A549 (cell line): ENCODE measurements around the gene SBK2. TPM values are rescaled to one million over a fixed set of nuclear protein-coding genes. Genes with fewer than 3 reads are reported as not detected.
A peak's percentile ranks its signal among the peaks of the same experiment; 100 is the strongest.

Source experiments
- ATAC-seq, 2 experiments: fragments of 200-7000 bp in 1 of 2; fragments of >200 bp in 1 of 2; cut with Nextera tagmentation in 1 of 2; cut with Tn5 transposase in 1 of 2; 3 replicates each; pipeline versions ENCODE4 v1.8.0 to v1.9.1; 2018 to 2020; ENCODE audit warnings: mild to moderate bottlenecking in 1 of 2, moderate library complexity in 1 of 2
- CTCF ChIA-PET: fragments of 300-600 bp; sonication (Branson Sonifier 250); formaldehyde crosslinking; extraction: SDS; loops from one replicate; lab custom pipeline; 2021; ENCODE audit warnings: antibody characterized with exemption, inconsistent platforms; lab: Yijun Ruan, JAX
- POLR2A ChIA-PET: fragments of 350-600 bp; formaldehyde crosslinking; extraction: SDS; loops from one replicate; lab custom pipeline; 2021; ENCODE audit warnings: antibody characterized with exemption, inconsistent platforms; lab: Yijun Ruan, JAX
- DNase-seq, 2 experiments: peaks; one replicate each; pipeline versions ENCODE4 v3.0.0 to v3.0.0-alpha.2; 2011 to 2016; ENCODE audit warnings: low read depth in 1 of 2, low spot score in 1 of 2
- FAIRE-seq: peaks from 2 replicates; lab custom pipeline; 2011; peaks lifted over from hg19 to GRCh38; lab: Jason Lieb, UNC
- H3K27ac ChIP-seq, 2 experiments: fragments of >200 bp; sonication (Bioruptor Twin); formaldehyde crosslinking; 3 replicates each; pipeline ENCODE4 v1.5.1; 2016 to 2017
- H3K4me1 ChIP-seq: fragments of >200 bp; sonication (Bioruptor Twin); formaldehyde crosslinking; 3 replicates; pipeline ENCODE4 v1.6.1; 2016
- H3K4me2 ChIP-seq: fragments of >200 bp; sonication (Bioruptor Twin); formaldehyde crosslinking; 3 replicates; pipeline ENCODE4 v1.6.1; 2016
- H3K4me3 ChIP-seq: fragments of >200 bp; sonication (Bioruptor Twin); formaldehyde crosslinking; 3 replicates; pipeline ENCODE4 v1.5.1; 2016
- H3K9me3 ChIP-seq: fragments of >200 bp; sonication (Bioruptor Twin); formaldehyde crosslinking; 3 replicates; pipeline ENCODE4 v1.6.1; 2016
- BCL3 ChIP-seq: fragments of >200 bp; sonication (Bioruptor Twin); formaldehyde crosslinking; IDR thresholded peaks from 3 replicates; pipeline ENCODE4 v1.6.1; 2016
- BHLHE40 ChIP-seq: IDR thresholded peaks from 2 replicates; pipeline ENCODE4 v1.6.1; 2012; ENCODE audit warnings: low read depth, low read length, inconsistent platforms
- CBX8 ChIP-seq: fragments of 200-600 bp; sonication (generic); IDR thresholded peaks from 2 replicates; pipeline ENCODE4 v1.6.1; 2016
- CEBPB ChIP-seq, 2 experiments: fragments of >200 bp in 1 of 2; sonication (Bioruptor Twin) in 1 of 2; formaldehyde crosslinking in 1 of 2; IDR thresholded peaks; 2 replicates each; pipeline ENCODE4 v1.6.1; 2012 to 2016
- CHD2 ChIP-seq: fragments of 150-350 bp; IDR thresholded peaks from 2 replicates; pipeline ENCODE4 v1.6.1; 2014; ENCODE audit warnings: low read length; ENCODE audit not compliant: partially characterized antibody
- CHD4 ChIP-seq: fragments of 200-600 bp; sonication (generic); IDR thresholded peaks from 2 replicates; pipeline ENCODE4 v1.6.1; 2016; ENCODE audit warnings: antibody characterized with exemption, mild to moderate bottlenecking, borderline replicate concordance
- CTCF ChIP-seq: fragments of >200 bp; sonication (Bioruptor Twin); formaldehyde crosslinking; IDR thresholded peaks from 3 replicates; pipeline ENCODE4 v1.5.1; 2016
- EHF ChIP-seq: fragments of 250-450 bp; sonication (Bioruptor Pico); IDR thresholded peaks from 2 replicates; pipeline ENCODE4 v1.5.0; 2020; ENCODE audit warnings: mild to moderate bottlenecking
- EHMT2 ChIP-seq: fragments of 200-600 bp; sonication (generic); IDR thresholded peaks from 2 replicates; pipeline ENCODE4 v1.6.1; 2016; ENCODE audit warnings: antibody characterized with exemption, low read depth, mild to moderate bottlenecking, moderate library complexity
- ESRRA ChIP-seq: fragments of 150-350 bp; IDR thresholded peaks from 2 replicates; pipeline ENCODE4 v1.6.1; 2014; ENCODE audit warnings: mild to moderate bottlenecking, low read length, borderline replicate concordance
- FOSB ChIP-seq: fragments of 250-450 bp; sonication (Bioruptor Pico); IDR thresholded peaks from 2 replicates; pipeline ENCODE4 v1.5.0; 2020; ENCODE audit warnings: mild to moderate bottlenecking, moderate library complexity
- GATA3 ChIP-seq: IDR thresholded peaks from 2 replicates; pipeline ENCODE4 v1.6.1; 2012; ENCODE audit warnings: borderline replicate concordance
- HDAC2 ChIP-seq: fragments of 200-600 bp; sonication (generic); IDR thresholded peaks from 2 replicates; pipeline ENCODE4 v1.6.1; 2016
- HMGXB4 ChIP-seq: fragments of 250-450 bp; sonication (Bioruptor Pico); IDR thresholded peaks from 2 replicates; pipeline ENCODE4 v1.5.0; 2021; ENCODE audit warnings: mild to moderate bottlenecking, moderate library complexity, borderline replicate concordance
- HOXB5 ChIP-seq: fragments of 250-450 bp; sonication (Bioruptor Pico); IDR thresholded peaks from 2 replicates; pipeline ENCODE4 v1.5.0; 2020; ENCODE audit warnings: mild to moderate bottlenecking, moderate library complexity
- JUN ChIP-seq, 2 experiments: fragments of >200 bp; sonication (Bioruptor Twin); formaldehyde crosslinking; IDR thresholded peaks; 2 replicates in 1 of 2; 3 replicates in 1 of 2; pipeline ENCODE4 v1.6.1; 2016 to 2017
- KDM1A ChIP-seq: fragments of 200-600 bp; sonication (generic); IDR thresholded peaks from 2 replicates; pipeline ENCODE4 v1.6.1; 2016; ENCODE audit warnings: low read depth, mild to moderate bottlenecking
- MAX ChIP-seq: IDR thresholded peaks from 2 replicates; pipeline ENCODE4 v1.6.1; 2012
- NFE2L2 ChIP-seq: fragments of 150-350 bp; conservative IDR thresholded peaks from 2 replicates; pipeline ENCODE4 v1.6.1; 2014; ENCODE audit warnings: low read length
- NR3C1 ChIP-seq: fragments of >200 bp; sonication (Bioruptor Twin); formaldehyde crosslinking; IDR thresholded peaks from 3 replicates; pipeline ENCODE4 v1.6.1; 2017
- PBX3 ChIP-seq: IDR thresholded peaks from 2 replicates; pipeline ENCODE4 v1.6.1; 2012
- PHF8 ChIP-seq: fragments of 200-600 bp; sonication (generic); IDR thresholded peaks from 2 replicates; pipeline ENCODE4 v1.6.1; 2016; ENCODE audit warnings: low read depth, mild to moderate bottlenecking, antibody characterized with exemption, moderate library complexity, borderline replicate concordance
- USF2 ChIP-seq: fragments of 450-650 bp; IDR thresholded peaks from 2 replicates; pipeline ENCODE4 v1.6.1; 2014; ENCODE audit warnings: antibody characterized with exemption
- ZFP36 ChIP-seq: fragments of 450-650 bp; IDR thresholded peaks from 2 replicates; pipeline ENCODE4 v1.6.1; 2014; ENCODE audit warnings: borderline replicate concordance; ENCODE audit not compliant: partially characterized antibody
- WGBS: methylation state at CpG from one replicate; pipeline ENCODE4 v1.1.6; 2017; ENCODE audit errors: missing lambda C conversion rate; 5-methylcytosine and 5-hydroxymethylcytosine counted together
- polyA plus RNA-seq, 4 experiments: library from polyadenylated mRNA; depleted of rRNA in 3 of 4; stranded (reverse); fragments of >200 nt; fragmentation: RNase III in 1 of 4; extraction: RNeasy Plus Mini Kit Qiagen cat#74134 plus additional on column Dnase treatment in 1 of 4; gene quantifications; 2 replicates in 3 of 4; 3 replicates in 1 of 4; pipeline ENCODE4 v1.2.3, GENCODE V29; 2011 to 2017

Gene SBK2
- polyA plus RNA-seq, 2 of the 4 experiments (the other 2 are of a cell fraction), result 0.89 to 1.1 TPM

GRCh38 chr19:55581823-55582223, 44.9 kb upstream of the SBK2 start:
- CTCF ChIA-PET, result interaction anchor here (1.0 to 3.0 kb wide), 8 partner anchors 25 to 86 kb away, joined by 3 to 20 read pairs (median 6); partner anchors contain the start of gene ZNF865
- Histone ChIP-seq H3K9me3 (no peaks in the 10 kb centered on the region), H3K4me3 (peak overlapping the region; percentile 96; the same call in 2 of the 3 replicates), H3K27ac (peak overlapping the region; percentile 99 to 100), H3K4me2 (peak overlapping the region; percentile 85), H3K4me1 (peaks cover 38% of the 10 kb centered on the region)
- POLR2A ChIA-PET, result interaction anchor here (1.1 to 2.7 kb wide), 6 partner anchors 18 to 62 kb away, joined by 4 to 22 read pairs (median 9); partner anchors contain the start of genes FIZ1, ZNF524 and ZNF865
- TF ChIP-seq PBX3 (peak; percentile 73; the same call in 1 of the 2 replicates), CHD4 (no peak), HMGXB4 (CRISPR knock-in tag) (no peak), HOXB5 (CRISPR knock-in tag) (peak; percentile 29; the same call in 1 of the 2 replicates), ESRRA (no peak), CBX8 (no peak), GATA3 (peak; percentile 73; the same call in 1 of the 2 replicates), FOSB (CRISPR knock-in tag) (no peak), ZFP36 (no peak), PHF8 (no peak), CHD2 (no peak), EHF (no peak), CEBPB (IDR thresholded peaks at IDR 0.05) (no peak), NFE2L2 (no peak), MAX (peak; percentile 41; the same call in 1 of the 2 replicates), KDM1A (no peak), BHLHE40 (no peak)
- FAIRE-seq (peak; percentile 98), DNase-seq (peak; percentile 67 to 88), ATAC-seq (peak; percentile 42 to 69; a peak in 5 of 6 replicates)
- WGBS, result 3% methylated on average over 6 of the region's 6 CpGs

- WGBS, result 14% methylated on average over 12 of the region's 12 CpGs
- Histone ChIP-seq H3K4me2 (peak overlapping the region; percentile 85), H3K27ac (peak overlapping the region; percentile 99 to 100), H3K4me1 (peaks cover 32% of the 10 kb centered on the region), H3K9me3 (no peaks in the 10 kb centered on the region), H3K4me3 (peak overlapping the region; percentile 96)
- DNase-seq, result peak in 1 of 2 experiments; percentile 60
- ATAC-seq, result peak; percentile 27 to 38
- peak; percentile 72 for FAIRE-seq
- ChIA-PET CTCF (interaction anchor here (1.0 to 3.0 kb wide), 9 partner anchors 11 to 77 kb away, joined by 3 to 20 read pairs (median 6); partner anchors contain the start of gene ZNF865), POLR2A (interaction anchor here (1.1 to 2.7 kb wide), 7 partner anchors 12 to 61 kb away, joined by 4 to 22 read pairs (median 5); partner anchors contain the start of genes FIZ1, ZNF524 and ZNF865)
- TF ChIP-seq KDM1A (peak; percentile 65; the same call in 1 of the 2 replicates), USF2 (no peak), BCL3 (no peak), EHF (no peak), EHMT2 (0 out of 2 replicates have a peak, but pooled peaks have one; percentile 31), NR3C1 (no peak), CHD4 (0 out of 2 replicates have a peak, but pooled peaks have one; percentile 93), HMGXB4 (CRISPR knock-in tag) (no peak), HDAC2 (peak; percentile 81; the same call in 1 of the 2 replicates), PBX3 (no peak; the same call in 1 of the 2 replicates), CTCF (no peak), JUN (IDR thresholded peaks at IDR 0.05) (0 out of 5 replicates have a peak, but pooled peaks of 1 of the 2 experiments have one; percentile 3), NFE2L2 (no peak)
Observed at GRCh38 chr19:55581145-55581822, 44.4 kb upstream of the SBK2 start.
